NCI-H1694 treated with DMSO at 0.1 percent for 48 hours (cell line): ENCODE results near the gene KRT12.
"Not testable (repeated sequence)": the region's sequence is repeated elsewhere in the genome, so short reads cannot be mapped to it uniquely, and the experiment has no call there.

Experiments used
- DNase-seq: peaks from one replicate; lab custom pipeline; 2025; lab: John Stamatoyannopoulos, UW

The KRT12 gene

GRCh38 chr17:40883626-40884334 lies 16.8 kb upstream of the KRT12 start:
- no peak for DNase-seq

DNA sequence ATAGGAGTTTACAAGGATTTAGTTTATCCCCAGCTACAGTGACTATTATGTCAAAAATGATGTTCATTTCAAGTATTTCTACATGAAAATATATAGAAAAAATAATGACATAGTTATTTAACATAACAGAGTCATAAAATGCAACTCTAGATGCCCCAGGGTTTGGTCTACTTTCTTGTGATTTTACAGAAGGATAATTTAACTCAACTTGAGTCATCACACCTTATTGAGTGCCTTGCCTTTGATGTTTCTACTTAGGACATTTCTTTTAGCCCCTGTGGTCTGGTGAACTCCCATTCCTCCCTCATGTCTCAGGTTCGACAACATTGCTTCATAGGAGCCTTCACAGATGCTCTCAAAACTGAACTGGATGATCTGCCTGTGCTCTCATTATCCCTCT lies 16.0 kb upstream of the KRT12 start:
- no peak for DNase-seq

- DNase-seq: no peak
Observed at GRCh38 chr17:40879026-40879425, 12.0 kb upstream of the KRT12 start.

DNA sequence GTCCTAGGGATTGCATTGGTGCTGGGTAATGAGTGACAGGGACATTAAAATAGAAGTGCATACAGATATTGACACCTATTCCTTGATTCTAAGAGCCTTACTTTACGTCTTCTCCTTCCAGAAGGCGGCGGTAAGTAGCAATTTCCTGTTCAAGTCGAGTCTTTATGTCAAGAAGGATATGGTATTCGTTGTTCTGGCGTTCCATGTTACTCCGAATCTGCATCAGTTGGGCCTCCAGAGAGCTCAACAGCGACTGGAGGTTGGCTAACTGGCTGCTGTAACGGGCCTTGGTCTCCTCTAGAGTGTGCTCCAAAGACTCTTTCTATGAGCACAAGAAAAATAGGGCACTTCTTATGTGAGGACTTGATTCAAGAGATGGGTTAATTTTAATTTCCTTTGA lies 11.0 kb upstream of the KRT12 start:
- DNase-seq: no peak

- no peak for DNase-seq
Observed at GRCh38 chr17:40873801-40874200, 6.8 kb upstream of the KRT12 start.

DNA sequence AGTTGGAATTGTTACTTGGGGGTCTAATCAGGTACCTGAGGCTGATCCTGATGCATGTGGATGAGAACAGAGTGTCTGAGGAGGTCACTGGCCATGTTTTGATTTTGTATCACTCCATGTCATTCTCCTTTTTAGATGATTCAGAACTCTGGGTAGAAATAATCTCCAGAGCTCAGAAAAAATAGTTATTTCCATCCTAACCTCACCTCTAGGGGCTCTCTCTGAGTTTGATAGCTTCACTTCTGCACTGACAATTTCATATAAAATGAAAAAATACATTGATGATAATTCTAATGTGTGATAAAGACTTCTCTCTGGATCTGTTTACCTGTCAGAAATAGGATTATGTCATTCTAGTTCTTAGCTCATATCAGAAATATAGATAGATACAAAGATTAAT lies 6.2 kb upstream of the KRT12 start:
- no peak for DNase-seq

- DNase-seq: no peak
Observed at GRCh38 chr17:40872416-40872815, 5.4 kb upstream of the KRT12 start.

GRCh38 chr17:40871316-40871715 lies 4.3 kb upstream of the KRT12 start:
- no peak for DNase-seq

DNA sequence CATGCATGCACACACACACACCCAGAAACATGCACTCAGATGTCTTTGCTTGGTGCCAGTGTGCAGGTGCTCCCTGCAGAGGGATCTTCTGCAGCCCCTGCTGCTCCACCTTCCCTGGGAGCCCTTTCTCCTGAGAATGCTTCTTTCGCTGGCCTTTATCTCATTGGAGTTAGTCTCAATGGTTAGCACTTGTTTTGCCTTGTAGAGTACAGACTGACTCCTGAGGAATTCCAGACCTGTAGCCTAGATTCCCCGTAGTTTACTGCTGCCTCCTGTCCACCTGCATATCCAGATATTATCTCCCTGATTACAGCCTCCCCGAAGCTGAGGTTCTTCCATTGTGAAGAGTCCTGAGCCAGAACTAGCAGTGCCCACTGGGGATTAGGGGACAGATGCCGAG lies 3.1 kb upstream of the KRT12 start:
- DNase-seq: no peak

GRCh38 chr17:40864661-40865390 lies 2.2 kb downstream of the KRT12 start:
- no peak for DNase-seq

DNA sequence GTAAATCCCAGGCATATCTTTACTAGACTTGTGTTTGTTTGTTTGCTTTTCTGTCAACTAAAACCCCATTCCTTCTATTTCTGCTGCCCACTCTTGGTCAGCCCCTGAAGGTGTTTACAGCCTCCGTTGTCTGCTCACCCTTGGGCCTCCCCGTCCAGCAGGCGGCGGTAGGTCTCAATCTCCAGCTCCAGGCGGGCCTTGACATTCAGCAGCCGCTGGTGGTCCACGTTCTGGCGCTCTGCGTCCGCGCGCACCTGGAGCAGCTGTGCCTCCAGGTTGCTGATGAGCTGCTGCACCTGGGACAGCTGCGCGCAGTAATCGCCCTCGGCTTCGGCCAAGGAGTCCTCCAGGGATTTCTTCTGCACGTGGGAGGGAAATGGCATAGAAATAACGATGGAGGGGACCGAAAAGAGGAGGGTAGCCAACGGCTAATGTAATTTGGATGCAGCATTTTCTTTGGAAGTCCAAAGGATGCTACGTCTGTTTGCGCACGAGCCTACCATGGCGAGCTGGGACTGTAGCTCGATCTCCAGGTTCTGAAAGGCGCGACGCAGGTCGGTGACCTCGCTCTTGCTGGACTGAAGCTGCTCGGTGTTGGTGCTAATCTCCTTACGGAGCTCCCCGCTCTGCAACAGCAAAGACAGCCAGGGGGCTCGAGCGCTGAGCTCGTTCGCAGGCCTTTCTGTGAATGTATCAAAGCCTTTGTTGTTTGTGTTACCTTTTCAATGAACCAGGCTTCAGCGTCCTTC lies 3.9 kb downstream of the KRT12 start:
- no peak for DNase-seq

DNA sequence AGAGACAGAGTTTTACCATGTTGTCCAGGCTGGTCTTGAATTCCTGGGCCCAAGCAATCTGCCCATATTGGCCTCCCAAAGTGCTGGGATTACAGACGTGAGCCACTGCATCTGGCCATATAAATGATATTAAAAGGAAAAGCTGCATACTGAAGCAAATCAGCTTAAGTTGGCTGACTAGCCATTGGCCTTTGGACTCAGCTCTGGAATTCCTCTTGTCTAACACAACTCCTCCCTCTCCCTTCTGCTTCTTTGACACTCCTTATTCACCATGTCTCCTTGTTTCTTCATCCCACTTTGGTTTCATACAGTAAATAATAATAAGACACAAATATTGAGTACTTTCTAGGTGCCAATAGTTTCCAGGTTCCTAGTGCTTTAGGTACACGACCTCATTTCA lies 7.5 kb downstream of the KRT12 start:
- no peak for DNase-seq

GRCh38 chr17:40858667-40859066 lies 8.4 kb downstream of the KRT12 start:
- DNase-seq: not testable (repeated sequence)

GRCh38 chr17:40857535-40857934 lies 9.5 kb downstream of the KRT12 start:
- no peak for DNase-seq

- DNase-seq: no peak
Observed at GRCh38 chr17:40854175-40854814, 12.7 kb downstream of the KRT12 start.

DNA sequence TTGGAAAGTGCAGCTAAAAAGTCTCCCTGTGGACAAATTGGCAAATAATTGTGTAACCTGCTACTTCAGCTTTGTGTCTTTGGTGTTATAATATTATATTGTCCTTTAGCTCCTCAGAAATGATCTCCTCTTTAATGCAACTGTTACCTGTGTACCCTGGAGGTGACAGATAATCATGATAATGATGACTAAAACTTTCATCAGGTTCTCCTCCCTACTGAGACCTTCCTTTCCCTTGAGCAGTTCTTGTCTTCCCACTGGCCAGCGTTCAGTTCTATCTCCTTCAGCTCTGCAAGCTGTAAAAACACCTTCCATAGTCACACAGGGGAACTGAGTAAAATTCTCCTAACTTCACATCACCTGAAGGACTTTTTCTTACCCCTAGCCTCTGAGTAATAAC lies 14.7 kb downstream of the KRT12 start:
- no peak for DNase-seq

GRCh38 chr17:40850293-40850972 lies 16.6 kb downstream of the KRT12 start:
- no peak for DNase-seq

DNA sequence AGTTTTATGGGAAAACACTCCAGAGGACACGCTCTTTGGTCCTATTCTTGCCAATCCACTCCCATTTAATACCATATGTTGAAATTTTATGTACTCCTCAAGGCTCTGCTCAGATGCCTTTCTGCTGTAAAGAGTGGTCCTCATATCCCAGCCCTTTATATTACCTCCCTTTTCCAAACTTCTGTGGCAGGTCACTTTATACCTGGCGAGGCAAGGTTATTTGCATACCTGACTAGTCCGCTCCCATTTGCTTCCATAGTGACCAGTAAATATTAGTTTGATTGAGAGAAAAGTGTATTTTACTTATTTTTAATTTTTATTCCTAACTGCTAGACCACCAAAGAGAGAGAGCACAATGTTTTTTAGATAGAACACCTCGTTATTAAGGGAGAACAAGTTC lies 17.3 kb downstream of the KRT12 start:
- no peak for DNase-seq

DNA sequence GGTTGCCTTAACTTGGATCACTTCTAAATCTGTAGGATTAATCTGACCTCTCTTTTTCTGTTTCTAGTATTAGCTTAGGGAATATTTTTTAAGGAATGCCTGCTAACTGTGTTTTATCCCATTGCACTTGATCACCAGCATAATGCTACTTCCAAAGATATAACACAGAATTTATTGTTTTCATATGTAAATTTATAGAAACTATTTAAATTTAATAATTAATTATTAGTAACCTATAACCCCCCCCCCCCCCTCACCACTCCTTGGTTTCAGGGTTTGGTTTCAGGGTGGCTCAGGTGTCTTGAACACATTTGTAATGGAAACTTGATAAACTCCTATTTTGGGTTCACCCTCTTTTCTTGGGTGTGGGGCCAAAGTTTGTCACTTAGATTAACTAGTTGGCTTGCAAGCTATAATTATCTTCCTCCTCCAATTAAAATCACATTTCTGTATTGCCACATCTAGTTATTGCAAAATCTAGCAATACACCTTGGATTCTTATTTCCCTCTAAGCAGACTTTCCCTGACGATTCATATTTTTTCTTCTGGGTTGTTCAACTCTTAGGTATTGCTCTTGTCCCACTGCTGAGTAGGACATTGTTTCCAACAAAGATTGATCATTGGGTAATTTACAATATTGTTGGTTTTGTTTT lies 18.3 kb downstream of the KRT12 start:
- no peak for DNase-seq

GRCh38 chr17:40846515-40847144 lies 20.4 kb downstream of the KRT12 start:
- DNase-seq: no peak

- DNase-seq: no peak
Observed at GRCh38 chr17:40844671-40845107, 22.3 kb downstream of the KRT12 start.
